ENCODE measurements around the gene TTLL10.

The TTLL10 gene

GRCh38 chr1:1222575-1223225 lies 49.0 kb downstream of the TTLL10 start:
- peaks cover 51 to 100% (median 97%) of the 10 kb centered on the region in 3 donors for H3K36me3 ChIP-seq
- H3K4me3 ChIP-seq = no peak overlapping the region
- TF ChIP-seq CTCF (IDR thresholded peaks at IDR 0.05) = no peak
- no peak overlapping the region for H3K27ac ChIP-seq
- no peaks in the 10 kb centered on the region for H3K27me3 ChIP-seq
- peaks cover 0 to 4% (median 0%) of the 10 kb centered on the region in 4 donors for H3K4me1 ChIP-seq
- H3K9me3 ChIP-seq = no peaks in the 10 kb centered on the region
- no peak for DNase-seq
- intact Hi-C loops (cut with DNase I; ENCODE audit: low total_unique reads) = no loop called here

DNA sequence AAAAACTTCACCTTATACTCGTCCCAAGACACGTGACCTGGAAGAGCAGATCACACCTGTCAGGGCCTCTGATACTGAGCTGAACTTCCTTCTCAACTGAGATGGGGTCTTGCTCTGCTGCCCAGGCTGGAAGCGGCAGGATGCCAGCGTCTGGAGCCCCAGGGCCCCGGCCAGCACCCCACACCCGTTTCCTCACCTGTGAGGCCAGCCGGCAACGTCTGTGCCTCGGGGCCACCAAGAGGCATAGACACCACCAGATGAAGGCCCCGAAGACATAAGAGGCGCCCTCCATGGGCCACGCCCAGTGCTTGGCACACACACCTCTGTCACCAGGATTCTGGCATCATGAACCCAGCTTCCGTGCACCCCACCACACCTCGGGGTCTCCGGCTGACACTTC lies 49.6 kb downstream of the TTLL10 start:
- intact Hi-C loops (cut with DNase I; ENCODE audit: low total_unique reads) = no loop called here
- Histone ChIP-seq H3K9me3 (no peaks in the 10 kb centered on the region), H3K27ac (no peak overlapping the region), H3K4me1 (peaks cover 0 to 4% (median under 1%) of the 10 kb centered on the region in 4 donors), H3K4me3 (no peak overlapping the region), H3K27me3 (no peaks in the 10 kb centered on the region), H3K36me3 (peaks cover 51 to 100% (median 97%) of the 10 kb centered on the region in 3 donors)
- no peak for DNase-seq
- TF ChIP-seq CTCF (IDR thresholded peaks at IDR 0.05) = no peak

DNA sequence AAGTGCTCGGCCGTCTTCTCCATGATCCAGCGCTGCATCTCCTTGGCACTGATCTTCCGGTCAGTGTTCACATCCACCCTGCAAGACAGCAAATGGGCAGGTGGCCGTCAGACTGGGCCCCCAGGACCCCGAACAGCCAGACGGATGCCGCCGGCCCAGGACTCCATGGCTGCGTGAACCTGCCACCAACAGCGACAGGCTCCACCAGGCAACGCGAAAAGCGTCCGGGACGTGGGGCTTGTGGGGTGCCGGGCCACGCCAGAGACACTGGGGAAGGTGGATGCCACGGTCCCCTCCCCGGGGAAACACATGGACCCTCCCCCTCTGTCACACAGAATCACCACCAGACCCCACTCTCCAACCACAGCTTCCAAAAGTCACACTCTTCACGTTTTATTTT lies 50.2 kb downstream of the TTLL10 start:
- Histone ChIP-seq H3K27me3 (no peaks in the 10 kb centered on the region), H3K36me3 (peaks cover 49 to 100% (median 97%) of the 10 kb centered on the region in 3 donors), H3K27ac (no peak overlapping the region), H3K4me1 (peaks cover 0 to 8% (median 4%) of the 10 kb centered on the region in 4 donors), H3K4me3 (no peak overlapping the region), H3K9me3 (no peaks in the 10 kb centered on the region)
- intact Hi-C loops (cut with DNase I; ENCODE audit: low total_unique reads) = no loop called here
- no peak for DNase-seq
- no peak for TF ChIP-seq CTCF (IDR thresholded peaks at IDR 0.05)

- no peaks in the 10 kb centered on the region for H3K9me3 ChIP-seq
- H3K27ac ChIP-seq = no peak overlapping the region
- H3K4me1 ChIP-seq = peaks cover 0 to 22% (median 16%) of the 10 kb centered on the region in 4 donors
- peaks cover 49 to 90% (median 85%) of the 10 kb centered on the region in 3 donors for H3K36me3 ChIP-seq
- H3K4me3 ChIP-seq = no peak overlapping the region
- no peak for DNase-seq
- intact Hi-C loops (cut with DNase I; ENCODE audit: low total_unique reads) = no loop called here
- no peak for TF ChIP-seq CTCF (IDR thresholded peaks at IDR 0.05)
- no peaks in the 10 kb centered on the region for H3K27me3 ChIP-seq
Observed at GRCh38 chr1:1225238-1225845, 51.7 kb downstream of the TTLL10 start.

DNA sequence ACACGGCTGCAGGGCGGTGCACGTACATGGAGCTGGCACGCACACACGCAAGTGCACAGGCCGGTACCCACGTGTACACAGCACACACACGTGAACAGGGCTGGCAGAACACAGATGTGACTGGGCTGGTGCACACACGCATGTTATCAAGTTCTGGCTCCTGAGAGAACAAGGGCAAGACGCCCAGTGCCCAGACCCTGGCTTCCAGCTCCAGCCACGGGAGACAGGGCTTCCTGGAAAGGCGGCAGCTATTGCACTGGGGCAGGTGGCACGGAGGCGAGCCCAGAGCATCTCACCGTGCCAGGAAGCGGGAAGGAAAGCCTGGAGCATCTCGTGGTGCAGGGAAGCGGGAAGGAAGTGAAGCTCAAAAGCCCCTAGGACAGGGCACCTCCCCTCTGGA lies 52.2 kb downstream of the TTLL10 start:
- Histone ChIP-seq H3K4me3 (no peak overlapping the region), H3K36me3 (peaks cover 49 to 84% (median 79%) of the 10 kb centered on the region in 3 donors), H3K27ac (no peak overlapping the region), H3K4me1 (peaks cover 0 to 28% (median 22%) of the 10 kb centered on the region in 4 donors), H3K9me3 (no peaks in the 10 kb centered on the region), H3K27me3 (no peaks in the 10 kb centered on the region)
- DNase-seq = no peak
- intact Hi-C loops (cut with DNase I; ENCODE audit: low total_unique reads) = no loop called here
- no peak for TF ChIP-seq CTCF (IDR thresholded peaks at IDR 0.05)

Data from tibial artery (tissue), 4 donors.